B cell (primary cell): Measurements from ENCODE around the gene PLA2G12B. TPM values are rescaled to one million over a fixed set of nuclear protein-coding genes. Genes with fewer than 3 reads are reported as not detected.

Source experiments
- ATAC-seq: fragments of 200-7000 bp; cut with Tn5 transposase; one replicate; pipeline ENCODE4 v1.10.0; 2021; ENCODE audit warnings: low read depth, mild to moderate bottlenecking, moderate number of reproducible peaks, moderate library complexity
- CTCF ChIA-PET: fragments of 350-600 bp; sonication (Branson Sonifier 250); formaldehyde crosslinking; loops from one replicate; lab custom pipeline; 2021; ENCODE audit warnings: antibody characterized with exemption, inconsistent platforms; lab: Charles Lee
- POLR2A ChIA-PET: fragments of 350-600 bp; sonication (Branson Sonifier 250); formaldehyde crosslinking; loops from one replicate; lab custom pipeline; 2021; ENCODE audit warnings: antibody characterized with exemption; lab: Charles Lee
- DNase-seq: peaks from one replicate; pipeline ENCODE4 v3.0.0; 2013
- H2AFZ ChIP-seq: 2 replicates; pipeline ENCODE4 v1.6.1; 2012; ENCODE audit warnings: mild to moderate bottlenecking, low read depth, low read length; ENCODE audit not compliant: insufficient read depth, poor library complexity, severe bottlenecking
- H3K27ac ChIP-seq, 2 donors: 1 replicate in 1 of 2; 2 replicates in 1 of 2; pipeline ENCODE4 v1.5.1; 2012 to 2013; ENCODE audit warnings: low read length in 2 of 2, mild to moderate bottlenecking in 2 of 2, moderate library complexity in 1 of 2
- H3K27me3 ChIP-seq, 4 experiments: fragments of 200-600 bp in 1 of 4; sonication (generic) in 1 of 4; replicated peaks in 1 of 4; 1 replicate in 2 of 4; 2 replicates in 2 of 4; pipeline versions ENCODE4 v1.6.1 to v1.7.0; 2013 to 2016; ENCODE audit warnings: low read length in 3 of 4, mild to moderate bottlenecking in 2 of 4, mixed read lengths in 1 of 4, moderate library complexity in 1 of 4; ENCODE audit not compliant: insufficient read depth in 4 of 4, control insufficient read depth in 3 of 4; ENCODE audit errors: control extremely low read depth in 1 of 4
- H3K36me3 ChIP-seq, 2 experiments: replicated peaks in 1 of 2; 1 replicate in 1 of 2; 2 replicates in 1 of 2; pipeline versions ENCODE4 v1.6.1 to v1.7.1; 2013; ENCODE audit warnings: low read length in 1 of 2; ENCODE audit not compliant: insufficient read depth in 2 of 2, control insufficient read depth in 1 of 2; ENCODE audit errors: control extremely low read depth in 1 of 2, extremely low read depth in 1 of 2
- H3K4me1 ChIP-seq, 2 donors: fragments of 200-600 bp in 1 of 2; sonication (generic) in 1 of 2; 1 replicate in 1 of 2; 2 replicates in 1 of 2; pipeline versions ENCODE4 v1.5.1 to v1.6.1; 2013 to 2017; ENCODE audit warnings: low read length in 2 of 2; ENCODE audit not compliant: control insufficient read depth in 2 of 2, insufficient read depth in 2 of 2
- H3K4me2 ChIP-seq: replicated peaks from 2 replicates; pipeline ENCODE3; 2012; ENCODE audit warnings: mild to moderate bottlenecking, low read depth, low read length; ENCODE audit not compliant: poor library complexity, severe bottlenecking
- H3K4me3 ChIP-seq, 5 experiments: fragments of 200-600 bp in 1 of 5; sonication (generic) in 1 of 5; 1 replicate in 3 of 5; 2 replicates in 2 of 5; pipeline versions ENCODE4 v1.5.1 to v1.7.0; 2011 to 2016; ENCODE audit warnings: low read length in 4 of 5, mild to moderate bottlenecking in 4 of 5, low read depth in 2 of 5, control low read depth in 1 of 5, moderate library complexity in 1 of 5; ENCODE audit not compliant: insufficient read depth in 1 of 5; ENCODE audit errors: control extremely low read depth in 1 of 5, extremely low read depth in 1 of 5
- H3K79me2 ChIP-seq: fragments of 200-600 bp; sonication (generic); one replicate; pipeline ENCODE4 v1.6.0; 2016; ENCODE audit warnings: low read length; ENCODE audit not compliant: control insufficient read depth, insufficient read depth
- H3K9ac ChIP-seq: fragments of 200-600 bp; sonication (generic); 2 replicates; pipeline ENCODE4 v1.6.1; 2017; ENCODE audit warnings: mild to moderate bottlenecking, low read length, moderate library complexity
- H3K9me3 ChIP-seq, 3 donors: one replicate each; pipeline versions ENCODE4 v1.6.1 to v1.7.1; 2013; ENCODE audit warnings: low read length in 2 of 3; ENCODE audit not compliant: control insufficient read depth in 2 of 3, insufficient read depth in 1 of 3; ENCODE audit errors: control extremely low read depth in 1 of 3
- H4K20me1 ChIP-seq: 2 replicates; pipeline ENCODE4 v1.6.0; 2012; ENCODE audit warnings: mild to moderate bottlenecking, low read length; ENCODE audit not compliant: insufficient read depth, control insufficient read depth, poor library complexity, severe bottlenecking
- H3K27ac Mint-ChIP-seq: one replicate; pipeline ENCODE4 v1.8.0; 2021; ENCODE audit warnings: mixed read lengths
- H3K27me3 Mint-ChIP-seq: one replicate; pipeline ENCODE4 v1.8.0; 2021; ENCODE audit warnings: mixed read lengths
- H3K4me1 Mint-ChIP-seq: one replicate; pipeline ENCODE4 v1.8.0; 2021; ENCODE audit warnings: mixed read lengths
- H3K4me3 Mint-ChIP-seq: one replicate; pipeline ENCODE4 v1.8.0; 2021; ENCODE audit warnings: mixed read lengths
- H3K9me3 Mint-ChIP-seq: one replicate; pipeline ENCODE4 v1.8.0; 2022; ENCODE audit warnings: mixed read lengths; ENCODE audit not compliant: insufficient read depth
- EZH2 ChIP-seq: IDR thresholded peaks from 2 replicates; pipeline ENCODE4 v1.6.1; 2012; ENCODE audit warnings: borderline replicate concordance, low read depth, mild to moderate bottlenecking, moderate library complexity, low read length; ENCODE audit not compliant: insufficient read depth, poor library complexity, severe bottlenecking
- WGBS: methylation state at CpG from one replicate; pipeline ENCODE4 v1.1.5; 2013; ENCODE audit warnings: missing lambda C conversion rate; ENCODE audit not compliant: insufficient coverage; 5-methylcytosine and 5-hydroxymethylcytosine counted together
- intact Hi-C: fragments of 100-400 bp; cut with micrococcal nuclease; formaldehyde crosslinking; loops from one replicate; pipeline ENCODE4 v1.10.0; 2022
- polyA plus RNA-seq: library from polyadenylated mRNA; depleted of rRNA; stranded (reverse); fragments of >200 nt; gene quantifications from 2 replicates; pipeline ENCODE4 v1.2.3, GENCODE V29; 2012
- total RNA-seq, 2 donors: library from RNA; stranded (reverse); fragments of 120-200 nt in 1 of 2; gene quantifications; 1 replicate in 1 of 2; 2 replicates in 1 of 2; pipeline versions ENCODE4 v1.2.3 to v1.2.4, GENCODE V29; 2013 to 2022
- TF ChIP-seq, protein P1 (sequence below): fragments of 200-600 bp; IDR thresholded peaks from one replicate; pipeline ENCODE4 v1.8.0; 2022; ENCODE audit warnings: antibody characterized with exemption, mild to moderate bottlenecking

PLA2G12B gene
- total and polyA plus RNA-seq, 2 donors (not counting 1 experiment from before 2014, with no cell fraction given) = not detected

DNA sequence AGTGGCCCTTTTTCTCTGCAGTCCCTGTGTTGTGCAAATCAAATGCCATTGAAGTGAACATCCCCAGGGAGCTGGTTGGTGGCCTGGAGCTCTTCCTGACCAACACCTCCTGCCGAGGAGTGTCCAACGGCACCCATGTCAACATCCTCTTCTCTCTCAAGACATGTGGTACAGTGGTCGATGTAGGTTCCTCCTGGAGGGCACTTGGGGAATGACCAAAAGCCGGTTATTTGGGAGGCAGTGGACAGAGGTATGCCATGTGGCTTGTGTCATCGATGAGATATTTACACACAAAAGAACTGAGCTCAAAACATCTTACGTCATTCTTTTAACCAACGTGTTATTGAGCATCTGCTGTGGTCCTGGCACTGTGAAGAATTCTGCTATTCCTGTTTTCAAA lies 41.3 kb downstream of the PLA2G12B start:
- H3K27me3 Mint-ChIP-seq = peaks cover 3% of the 10 kb centered on the region
- no peak for ATAC-seq
- no peak overlapping the region for H3K9ac ChIP-seq
- H3K4me3 ChIP-seq = no peak overlapping the region
- no peaks in the 10 kb centered on the region for H3K9me3 Mint-ChIP-seq
- POLR2A ChIA-PET = no interaction called here
- no peaks in the 10 kb centered on the region for H3K36me3 ChIP-seq
- H3K4me3 Mint-ChIP-seq = no peak overlapping the region
- H3K79me2 ChIP-seq = no peaks in the 10 kb centered on the region
- CTCF ChIA-PET = no interaction called here
- H3K27ac Mint-ChIP-seq = no peak overlapping the region
- H3K27ac ChIP-seq = no peak overlapping the region
- H3K4me1 Mint-ChIP-seq = no peaks in the 10 kb centered on the region
- no peaks in the 10 kb centered on the region for H3K27me3 ChIP-seq
- intact Hi-C loops = no loop called here
- H2AFZ ChIP-seq = no peak overlapping the region
- no peaks in the 10 kb centered on the region for H4K20me1 ChIP-seq
- TF ChIP-seq, protein P1, sequence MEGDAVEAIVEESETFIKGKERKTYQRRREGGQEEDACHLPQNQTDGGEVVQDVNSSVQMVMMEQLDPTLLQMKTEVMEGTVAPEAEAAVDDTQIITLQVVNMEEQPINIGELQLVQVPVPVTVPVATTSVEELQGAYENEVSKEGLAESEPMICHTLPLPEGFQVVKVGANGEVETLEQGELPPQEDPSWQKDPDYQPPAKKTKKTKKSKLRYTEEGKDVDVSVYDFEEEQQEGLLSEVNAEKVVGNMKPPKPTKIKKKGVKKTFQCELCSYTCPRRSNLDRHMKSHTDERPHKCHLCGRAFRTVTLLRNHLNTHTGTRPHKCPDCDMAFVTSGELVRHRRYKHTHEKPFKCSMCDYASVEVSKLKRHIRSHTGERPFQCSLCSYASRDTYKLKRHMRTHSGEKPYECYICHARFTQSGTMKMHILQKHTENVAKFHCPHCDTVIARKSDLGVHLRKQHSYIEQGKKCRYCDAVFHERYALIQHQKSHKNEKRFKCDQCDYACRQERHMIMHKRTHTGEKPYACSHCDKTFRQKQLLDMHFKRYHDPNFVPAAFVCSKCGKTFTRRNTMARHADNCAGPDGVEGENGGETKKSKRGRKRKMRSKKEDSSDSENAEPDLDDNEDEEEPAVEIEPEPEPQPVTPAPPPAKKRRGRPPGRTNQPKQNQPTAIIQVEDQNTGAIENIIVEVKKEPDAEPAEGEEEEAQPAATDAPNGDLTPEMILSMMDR = no peak
- TF ChIP-seq EZH2 = no peak
- H3K4me2 ChIP-seq = no peak overlapping the region
- H3K9me3 ChIP-seq = no peaks in the 10 kb centered on the region
- no peak for DNase-seq
- 100% methylated on average over 4 of the region's 7 CpGs for WGBS
- no peaks in the 10 kb centered on the region for H3K4me1 ChIP-seq

DNA sequence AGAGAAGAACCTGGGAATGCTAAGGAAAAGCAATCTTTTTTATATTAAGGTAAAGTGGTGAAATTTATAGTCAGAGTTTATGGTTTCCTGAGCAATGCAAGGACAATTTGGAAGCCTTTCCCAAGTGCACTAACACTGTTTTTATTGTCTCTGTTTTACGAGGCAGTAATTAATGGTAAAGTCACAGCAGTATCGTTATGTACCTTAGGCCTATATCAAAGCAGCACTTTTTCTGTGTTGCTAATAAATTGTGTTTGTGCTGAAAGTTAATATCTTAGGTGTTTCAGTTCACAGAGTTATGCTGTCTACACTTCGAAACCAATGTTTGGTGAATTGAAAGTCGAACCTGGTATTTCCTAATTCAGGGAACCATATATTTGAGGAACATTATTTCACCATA lies 41.9 kb downstream of the PLA2G12B start:
- H4K20me1 ChIP-seq = no peaks in the 10 kb centered on the region
- no peak overlapping the region for H3K9ac ChIP-seq
- no peak for DNase-seq
- TF ChIP-seq, protein P1 = no peak
- intact Hi-C loops = no loop called here
- no peak overlapping the region for H3K27ac Mint-ChIP-seq
- no peaks in the 10 kb centered on the region for H3K9me3 Mint-ChIP-seq
- ChIA-PET POLR2A (no interaction called here), CTCF (no interaction called here)
- no peak overlapping the region for H3K4me2 ChIP-seq
- no peaks in the 10 kb centered on the region for H3K9me3 ChIP-seq
- H3K4me1 ChIP-seq = no peaks in the 10 kb centered on the region
- peaks cover 3% of the 10 kb centered on the region for H3K27me3 Mint-ChIP-seq
- H3K4me3 ChIP-seq = no peak overlapping the region
- H3K4me1 Mint-ChIP-seq = no peaks in the 10 kb centered on the region
- H2AFZ ChIP-seq = no peak overlapping the region
- ATAC-seq = no peak
- no peaks in the 10 kb centered on the region for H3K27me3 ChIP-seq
- no peaks in the 10 kb centered on the region for H3K79me2 ChIP-seq
- no peak overlapping the region for H3K4me3 Mint-ChIP-seq
- H3K27ac ChIP-seq = no peak overlapping the region
- H3K36me3 ChIP-seq = no peaks in the 10 kb centered on the region
- WGBS = 100% methylated on average over 1 of the region's 4 CpGs
